Activated naive CD4-positive, alpha-beta T cell treated with anti-CD3 and anti-CD28 coated beads, Interleukin-2, amount 10 ng/mL, durations not matched to agents 5 hours and 36 hours (primary cell): ENCODE data around the gene TLE4. TPM values are rescaled to one million over a fixed set of nuclear protein-coding genes. Genes with fewer than 3 reads are reported as not detected.

Experiments used
- total RNA-seq, 2 experiments: library from RNA; stranded (reverse); gene quantifications; one replicate each; pipeline ENCODE4 v1.2.3, GENCODE V29; 2021

Gene TLE4
- total RNA-seq: 10 to 100 TPM; 39.5 to 41.0 TPM

DNA sequence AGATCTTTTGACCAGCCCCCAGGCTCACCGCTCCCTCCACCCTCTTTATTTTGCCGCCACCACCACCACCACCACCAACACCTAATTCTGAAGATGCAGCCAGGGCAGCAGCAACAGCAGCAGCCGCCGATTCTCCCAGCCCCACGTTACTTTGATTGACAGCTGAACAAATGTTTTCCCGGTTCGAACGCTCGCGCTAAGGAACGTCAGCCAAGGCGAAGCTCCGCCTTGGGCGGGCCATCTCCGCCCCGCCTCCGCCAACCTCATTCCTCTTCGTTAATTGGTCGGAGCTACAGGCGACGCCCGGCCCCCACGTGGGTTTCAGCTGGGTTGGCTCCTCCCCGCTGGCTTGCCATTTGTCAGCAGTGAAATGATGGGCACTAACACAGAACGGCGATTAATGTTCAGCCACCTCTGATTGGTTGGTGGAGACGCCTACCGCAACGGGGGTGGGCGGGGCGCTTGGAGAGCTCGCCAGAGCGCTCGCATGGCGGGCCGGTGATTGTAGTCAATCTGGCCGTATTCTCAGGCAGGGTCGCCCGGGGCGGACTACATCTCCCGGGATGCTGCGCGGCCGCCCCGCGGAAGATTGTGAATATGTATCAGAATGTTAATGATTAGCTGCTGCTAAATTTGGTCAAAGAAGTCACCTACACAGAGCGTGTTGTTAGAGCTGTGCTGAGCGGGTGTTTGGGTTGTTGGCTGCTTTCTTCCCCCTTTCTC, at the start of gene TLE4:
Gene TLE4 (plus strand): TSS at position 657 of the 723 bp plus-strand sequence. CDS start 826 bp downstream, outside the sequence.

